Measurements from ENCODE around the gene KIAA1217.

DNA sequence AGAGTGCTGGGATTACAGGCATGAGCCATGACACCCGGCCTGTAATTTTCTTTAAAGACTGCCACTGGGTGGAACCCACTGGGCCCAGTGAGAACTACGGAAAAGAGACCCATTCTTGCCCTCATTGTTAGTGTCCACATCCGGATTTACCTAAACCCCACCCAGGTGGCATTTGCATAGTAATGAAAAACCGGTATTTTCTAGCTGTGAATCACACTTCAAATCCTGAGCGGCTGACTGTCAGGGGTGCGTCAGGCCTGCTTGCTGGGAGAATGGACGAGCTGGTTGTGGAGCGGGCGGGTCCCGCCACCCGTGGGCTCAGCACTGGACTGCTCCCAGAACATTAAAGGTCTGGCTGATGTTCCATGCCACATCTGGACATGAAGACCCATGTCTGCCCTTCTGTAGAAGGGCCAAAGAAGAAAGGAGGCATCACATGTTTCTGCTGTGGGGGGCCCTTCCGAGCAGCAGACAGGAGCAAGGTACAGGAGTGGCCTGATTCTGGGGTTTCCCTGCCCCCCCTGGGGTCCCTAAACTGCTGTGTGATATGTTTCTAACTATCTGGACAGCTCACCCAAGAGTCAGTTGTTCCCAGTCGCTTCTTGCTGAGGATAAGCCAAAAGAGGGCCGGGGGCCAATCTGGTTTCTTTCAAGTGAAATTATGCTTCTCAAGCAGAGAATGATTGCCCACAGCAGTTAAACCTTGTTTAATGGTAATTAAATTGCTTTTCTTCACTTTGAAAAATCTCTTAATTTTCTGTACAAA lies 46.4 kb downstream of the KIAA1217 start:
- TF ChIP-seq ZNF423 (tag by site-specific recombination; IDR thresholded peaks at IDR 0.05) (no peak), PRDM1 (tag by site-specific recombination; IDR thresholded peaks at IDR 0.05) (no peak), YY1 (tag by site-specific recombination; IDR thresholded peaks at IDR 0.05) (no peak), ZNF501 (tag by site-specific recombination; IDR thresholded peaks at IDR 0.05) (no peak), ZBTB8A (tag by site-specific recombination; IDR thresholded peaks at IDR 0.05) (no peak)
- TF ChIP-seq, protein P1, sequence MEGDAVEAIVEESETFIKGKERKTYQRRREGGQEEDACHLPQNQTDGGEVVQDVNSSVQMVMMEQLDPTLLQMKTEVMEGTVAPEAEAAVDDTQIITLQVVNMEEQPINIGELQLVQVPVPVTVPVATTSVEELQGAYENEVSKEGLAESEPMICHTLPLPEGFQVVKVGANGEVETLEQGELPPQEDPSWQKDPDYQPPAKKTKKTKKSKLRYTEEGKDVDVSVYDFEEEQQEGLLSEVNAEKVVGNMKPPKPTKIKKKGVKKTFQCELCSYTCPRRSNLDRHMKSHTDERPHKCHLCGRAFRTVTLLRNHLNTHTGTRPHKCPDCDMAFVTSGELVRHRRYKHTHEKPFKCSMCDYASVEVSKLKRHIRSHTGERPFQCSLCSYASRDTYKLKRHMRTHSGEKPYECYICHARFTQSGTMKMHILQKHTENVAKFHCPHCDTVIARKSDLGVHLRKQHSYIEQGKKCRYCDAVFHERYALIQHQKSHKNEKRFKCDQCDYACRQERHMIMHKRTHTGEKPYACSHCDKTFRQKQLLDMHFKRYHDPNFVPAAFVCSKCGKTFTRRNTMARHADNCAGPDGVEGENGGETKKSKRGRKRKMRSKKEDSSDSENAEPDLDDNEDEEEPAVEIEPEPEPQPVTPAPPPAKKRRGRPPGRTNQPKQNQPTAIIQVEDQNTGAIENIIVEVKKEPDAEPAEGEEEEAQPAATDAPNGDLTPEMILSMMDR (tag by site-specific recombination; IDR thresholded peaks at IDR 0.05): no peak
